ENCODE measurements around the gene DSG4. TPM values are rescaled to one million over a fixed set of nuclear protein-coding genes. Genes with fewer than 3 reads are reported as not detected.

The DSG4 gene
- total RNA-seq, 1 experiment from 2014 or later: not detected

GRCh38 chr18:31446854-31447253 lies 70.3 kb downstream of the DSG4 start:
- DNase-seq (ENCODE audit: low read depth): no peak

- no peak for DNase-seq (ENCODE audit: low read depth)
These were observed 71.1 kb downstream of the DSG4 start, which contains the start of gene DSG3 for GRCh38 chr18:31447530-31448191. TSS of gene DSG3 (plus strand) at chr18:31447741. CDS start at chr18:31447878, 137 bp downstream.

- no peak for DNase-seq (ENCODE audit: low read depth)
These were observed 73.8 kb downstream of the DSG4 start for GRCh38 chr18:31450409-31450808.

- no peak for DNase-seq (ENCODE audit: low read depth)
These were observed 75.0 kb downstream of the DSG4 start for GRCh38 chr18:31451625-31452024.

GRCh38 chr18:31454066-31454708 lies 77.6 kb downstream of the DSG4 start:
- DNase-seq (ENCODE audit: low read depth): no peak

Other genes starting within 250 kb of the DSG4 start
- not detected in 2 replicates for gene DSC1, start 213.9 kb upstream of the DSG4 start, total RNA-seq (2014; rRNA removed)
- not detected in 2 replicates for gene DSG1, start 58.6 kb upstream of the DSG4 start, total RNA-seq (2014; rRNA removed)
- gene DSG3, start 71.0 kb downstream of the DSG4 start, total RNA-seq (2014; rRNA removed): not detected in 2 replicates
- under 0.01 TPM in 2 replicates for gene DSG2, start 121.4 kb downstream of the DSG4 start, total RNA-seq (2014; rRNA removed)
- gene TTR, start 215.1 kb downstream of the DSG4 start, total RNA-seq (2014; rRNA removed): not detected in 2 replicates